HG03520 (cell line): Measurements from ENCODE around the gene SEC61A1.
A peak's percentile ranks its signal among the peaks of the same experiment; 100 is the strongest.

Source experiments
- ATAC-seq: cut with Tn5 transposase; IDR thresholded peaks from one replicate; pipeline ENCODE4 v1.9.1; 2021; ENCODE audit warnings: mild to moderate bottlenecking, moderate library complexity; ENCODE audit not compliant: unreplicated experiment

Gene SEC61A1

GRCh38 chr3:128056258-128056657, 4.0 kb downstream of the SEC61A1 start:
- no peak for ATAC-seq

GRCh38 chr3:128060473-128061381, 8.5 kb downstream of the SEC61A1 start:
- ATAC-seq: no peak

GRCh38 chr3:128062033-128062745, 10.0 kb downstream of the SEC61A1 start:
- ATAC-seq: no peak

GRCh38 chr3:128063865-128064264, 11.6 kb downstream of the SEC61A1 start:
- ATAC-seq: no peak

- ATAC-seq: no peak
These were observed 12.7 kb downstream of the SEC61A1 start for GRCh38 chr3:128064962-128065361.

GRCh38 chr3:128066114-128066513, 13.9 kb downstream of the SEC61A1 start:
- ATAC-seq: no peak

- ATAC-seq: no peak
These were observed 14.4 kb downstream of the SEC61A1 start for GRCh38 chr3:128066676-128067075.

- ATAC-seq: no peak
These were observed 15.3 kb downstream of the SEC61A1 start for GRCh38 chr3:128067489-128067888.

- no peak for ATAC-seq
These were observed 16.0 kb downstream of the SEC61A1 start for GRCh38 chr3:128068156-128068620.

GRCh38 chr3:128069271-128069670, 17.0 kb downstream of the SEC61A1 start:
- no peak for ATAC-seq

GRCh38 chr3:128070898-128071591, 18.8 kb downstream of the SEC61A1 start:
- ATAC-seq: no peak

- ATAC-seq: no peak
These were observed 19.7 kb downstream of the SEC61A1 start for GRCh38 chr3:128071771-128072453.

- ATAC-seq: no peak
These were observed 20.4 kb downstream of the SEC61A1 start for GRCh38 chr3:128072454-128073184.

GRCh38 chr3:128073185-128073725, 21.0 kb downstream of the SEC61A1 start:
- no peak for ATAC-seq

- ATAC-seq: no peak
These were observed 21.6 kb downstream of the SEC61A1 start for GRCh38 chr3:128073807-128074206.

- ATAC-seq: no peak
These were observed 22.7 kb downstream of the SEC61A1 start for GRCh38 chr3:128074851-128075521.

GRCh38 chr3:128075522-128076482, 23.6 kb downstream of the SEC61A1 start:
- peak; percentile 49 for ATAC-seq
